Panc1 (cell line): ENCODE results near the gene GPR61. TPM values are rescaled to one million over a fixed set of nuclear protein-coding genes. Genes with fewer than 3 reads are reported as not detected.

Experiments used
- ATAC-seq: fragments of 200-7000 bp; cut with Tn5 transposase; 2 replicates; pipeline ENCODE4 v1.9.1; 2020; ENCODE audit warnings: mild to moderate bottlenecking, moderate library complexity
- BruUV-seq: library from RNA; stranded (reverse); fragments of 400-500 nt; replicated peaks from 2 replicates; lab custom pipeline; 2021; lab: Mats Ljungman, UMichigan
- CTCF ChIA-PET: fragments of 300-600 bp; sonication (Branson Sonifier 250); formaldehyde crosslinking; loops from one replicate; lab custom pipeline; 2022; ENCODE audit warnings: antibody characterized with exemption; lab: Charles Lee
- POLR2A ChIA-PET: fragments of 300-600 bp; sonication (Branson Sonifier 250); formaldehyde crosslinking; loops from one replicate; lab custom pipeline; 2022; ENCODE audit warnings: antibody characterized with exemption; lab: Charles Lee
- DNase-seq: peaks from one replicate; pipeline ENCODE4 v3.0.0-alpha.2; 2010; ENCODE audit warnings: low read depth, low spot score
- H3K27ac ChIP-seq: 2 replicates; pipeline ENCODE4 v1.5.1; 2011; ENCODE audit warnings: mild to moderate bottlenecking, low read length, inconsistent platforms
- H3K27me3 ChIP-seq: fragments of 200-500 bp; sonication (Bioruptor generic); 2 replicates; pipeline ENCODE4 v1.6.0; 2014; ENCODE audit warnings: low read length, inconsistent platforms; ENCODE audit not compliant: control insufficient read depth, insufficient read depth
- H3K36me3 ChIP-seq: fragments of 200-500 bp; sonication (Bioruptor generic); 2 replicates; pipeline ENCODE4 v1.5.1; 2014; ENCODE audit warnings: inconsistent platforms, mild to moderate bottlenecking, low read length, moderate library complexity; ENCODE audit not compliant: control insufficient read depth, insufficient read depth
- H3K4me1 ChIP-seq: 2 replicates; pipeline ENCODE4 v1.5.1; 2011; ENCODE audit warnings: inconsistent platforms, mild to moderate bottlenecking, low read length, moderate library complexity; ENCODE audit not compliant: control insufficient read depth, insufficient read depth
- H3K4me3 ChIP-seq, 2 experiments: 2 replicates each; pipeline ENCODE4 v1.5.1; 2011 to 2012; ENCODE audit warnings: low read depth in 2 of 2, low read length in 2 of 2, mild to moderate bottlenecking in 2 of 2, inconsistent platforms in 1 of 2, moderate library complexity in 1 of 2
- H3K9me3 ChIP-seq: fragments of 200-500 bp; sonication (Bioruptor generic); 2 replicates; pipeline ENCODE4 v1.5.1; 2014; ENCODE audit warnings: low read depth, mild to moderate bottlenecking, inconsistent platforms, low read length, moderate library complexity; ENCODE audit not compliant: control insufficient read depth, insufficient read depth
- POLR2AphosphoS5 ChIP-seq: IDR thresholded peaks from 2 replicates; pipeline ENCODE4 v1.6.1; 2012; ENCODE audit warnings: mild to moderate bottlenecking, low read depth, low read length, moderate library complexity
- REST ChIP-seq, 2 experiments: IDR thresholded peaks; 2 replicates each; pipeline ENCODE4 v1.6.1; 2011 to 2012; ENCODE audit warnings: low read depth in 2 of 2, control low read depth in 1 of 2, low read length in 1 of 2, mild to moderate bottlenecking in 1 of 2, moderate library complexity in 1 of 2; ENCODE audit not compliant: insufficient read depth in 1 of 2
- SIN3A ChIP-seq: IDR thresholded peaks from 2 replicates; pipeline ENCODE4 v1.6.1; 2012; ENCODE audit warnings: low read depth, mild to moderate bottlenecking, low read length, moderate library complexity, borderline replicate concordance; ENCODE audit not compliant: insufficient read depth
- TCF7L2 ChIP-seq: IDR thresholded peaks from 2 replicates; pipeline ENCODE4 v1.6.1; 2011; ENCODE audit warnings: mild to moderate bottlenecking, low read depth, low read length, inconsistent platforms
- in situ Hi-C: cut with HindIII; loops from 2 replicates; pipeline ENCODE4 v1.10.0; 2016; ENCODE audit warnings: low sequenced_read_pairs, low pct_unique_long_range_greater_than_20kb
- intact Hi-C: fragments of 100-400 bp; cut with micrococcal nuclease; formaldehyde crosslinking; loops from one replicate; pipeline ENCODE4 v1.10.0; 2022; ENCODE audit not compliant: unreplicated experiment
- total RNA-seq: library from RNA; stranded (reverse); gene quantifications from one replicate; pipeline ENCODE4 v1.2.1, GENCODE V29; 2021; ENCODE audit not compliant: unreplicated experiment
- TF ChIP-seq, protein P1 (sequence below): fragments of 450-650 bp; IDR thresholded peaks from 2 replicates; pipeline ENCODE4 v1.5.1; 2017; ENCODE audit warnings: mild to moderate bottlenecking

Gene GPR61
- total RNA-seq, 1 experiment from 2014 or later: not detected

- Histone ChIP-seq H3K9me3 (no peaks in the 10 kb centered on the region), H3K4me1 (no peaks in the 10 kb centered on the region; the same call in 1 of the 2 replicates), H3K27ac (no peak overlapping the region), H3K4me3 (no peak overlapping the region), H3K27me3 (no peaks in the 10 kb centered on the region), H3K36me3 (no peaks in the 10 kb centered on the region)
- TF ChIP-seq REST (IDR thresholded peaks at IDR 0.05; ENCODE audit: insufficient read depth in 1 of 2, low read depth in 2 of 2, low read length in 1 of 2): no peak
- TF ChIP-seq, protein P1, sequence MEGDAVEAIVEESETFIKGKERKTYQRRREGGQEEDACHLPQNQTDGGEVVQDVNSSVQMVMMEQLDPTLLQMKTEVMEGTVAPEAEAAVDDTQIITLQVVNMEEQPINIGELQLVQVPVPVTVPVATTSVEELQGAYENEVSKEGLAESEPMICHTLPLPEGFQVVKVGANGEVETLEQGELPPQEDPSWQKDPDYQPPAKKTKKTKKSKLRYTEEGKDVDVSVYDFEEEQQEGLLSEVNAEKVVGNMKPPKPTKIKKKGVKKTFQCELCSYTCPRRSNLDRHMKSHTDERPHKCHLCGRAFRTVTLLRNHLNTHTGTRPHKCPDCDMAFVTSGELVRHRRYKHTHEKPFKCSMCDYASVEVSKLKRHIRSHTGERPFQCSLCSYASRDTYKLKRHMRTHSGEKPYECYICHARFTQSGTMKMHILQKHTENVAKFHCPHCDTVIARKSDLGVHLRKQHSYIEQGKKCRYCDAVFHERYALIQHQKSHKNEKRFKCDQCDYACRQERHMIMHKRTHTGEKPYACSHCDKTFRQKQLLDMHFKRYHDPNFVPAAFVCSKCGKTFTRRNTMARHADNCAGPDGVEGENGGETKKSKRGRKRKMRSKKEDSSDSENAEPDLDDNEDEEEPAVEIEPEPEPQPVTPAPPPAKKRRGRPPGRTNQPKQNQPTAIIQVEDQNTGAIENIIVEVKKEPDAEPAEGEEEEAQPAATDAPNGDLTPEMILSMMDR: no peak
- no peak for TF ChIP-seq TCF7L2
- no peak for TF ChIP-seq POLR2AphosphoS5
- no peak for TF ChIP-seq SIN3A
- POLR2A ChIA-PET: interaction anchor here (0.6 kb wide), 1 partner anchor 28 kb away, joined by 9 read pairs; no protein-coding TSS in a partner anchor
- DNase-seq (no peak), ATAC-seq (no peak)
- in situ Hi-C loops (no loop called here), intact Hi-C loops (loop anchor here (10.0 kb wide), 1 partner anchor 444 kb away; the partner anchor contains the start of gene AHCYL1)
- no TSS peak for BruUV-seq
- CTCF ChIA-PET: no interaction called here
These were observed 1.4 kb downstream of the GPR61 start for GRCh38 chr1:109541102-109541501.

- Histone ChIP-seq H3K4me1 (peaks cover 6% of the 10 kb centered on the region; the same call in 1 of the 2 replicates), H3K4me3 (no peak overlapping the region), H3K9me3 (no peaks in the 10 kb centered on the region), H3K36me3 (peaks cover under 1% of the 10 kb centered on the region; the same call in 1 of the 2 replicates), H3K27me3 (no peaks in the 10 kb centered on the region), H3K27ac (no peak overlapping the region)
- intact Hi-C loops (loop anchor here (10.0 kb wide), 1 partner anchor 442 kb away; the partner anchor contains the start of gene AHCYL1), in situ Hi-C loops (no loop called here)
- no peak for DNase-seq
- no TSS peak for BruUV-seq
- CTCF ChIA-PET: no interaction called here
- no peak for ATAC-seq
- TF ChIP-seq POLR2AphosphoS5 (no peak), REST (IDR thresholded peaks at IDR 0.05; ENCODE audit: insufficient read depth in 1 of 2, low read depth in 2 of 2, low read length in 1 of 2) (no peak), SIN3A (no peak), TCF7L2 (no peak)
- TF ChIP-seq, protein P1: no peak
- POLR2A ChIA-PET: no interaction called here
These were observed 3.0 kb downstream of the GPR61 start for GRCh38 chr1:109542657-109543056.
